HG03460 (cell line): ENCODE data around the gene HTT.
A peak's percentile ranks its signal among the peaks of the same experiment; 100 is the strongest.

Experiments used
- ATAC-seq: cut with Tn5 transposase; IDR thresholded peaks from one replicate; pipeline ENCODE4 v1.9.1; 2021; ENCODE audit not compliant: unreplicated experiment

Gene HTT

DNA sequence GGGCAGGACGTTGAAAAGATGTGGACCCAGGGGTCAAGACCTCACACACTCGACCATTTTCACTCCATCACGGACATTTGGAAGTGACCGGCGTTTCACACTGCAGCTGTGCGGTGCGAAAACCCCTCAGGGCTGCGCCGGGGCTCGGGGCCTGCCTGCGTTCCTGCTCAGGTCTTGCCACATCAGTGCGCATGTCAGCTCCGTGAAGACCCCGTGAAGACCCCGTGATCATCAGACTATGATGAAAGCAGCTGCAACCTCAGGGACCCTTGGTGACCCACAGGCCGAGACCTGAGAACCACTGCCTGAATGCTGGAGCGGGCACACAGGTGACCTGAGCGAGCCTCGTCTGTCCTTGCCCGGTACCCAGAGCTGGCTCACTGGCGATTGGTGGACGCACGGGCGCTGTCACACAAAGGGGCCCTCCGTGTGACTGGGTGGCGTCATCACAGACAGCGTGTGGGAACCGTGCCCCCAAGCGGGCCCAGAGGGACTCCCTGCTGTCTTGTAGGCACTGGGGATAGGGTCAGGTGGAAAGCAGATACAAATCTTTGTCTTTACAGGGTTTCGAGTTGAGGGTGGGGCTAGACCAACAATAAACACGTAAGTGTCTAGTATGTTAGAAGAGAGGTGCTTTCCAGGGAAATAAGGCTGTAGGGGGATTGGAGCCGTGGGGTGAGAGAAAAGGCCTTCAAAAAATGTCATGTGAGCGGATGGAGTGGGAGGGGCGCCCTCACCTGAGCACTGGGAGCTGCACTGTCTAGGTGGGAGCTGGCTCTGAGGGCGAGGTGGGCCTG, 187.1 kb downstream of the HTT start:
- no peak for ATAC-seq

DNA sequence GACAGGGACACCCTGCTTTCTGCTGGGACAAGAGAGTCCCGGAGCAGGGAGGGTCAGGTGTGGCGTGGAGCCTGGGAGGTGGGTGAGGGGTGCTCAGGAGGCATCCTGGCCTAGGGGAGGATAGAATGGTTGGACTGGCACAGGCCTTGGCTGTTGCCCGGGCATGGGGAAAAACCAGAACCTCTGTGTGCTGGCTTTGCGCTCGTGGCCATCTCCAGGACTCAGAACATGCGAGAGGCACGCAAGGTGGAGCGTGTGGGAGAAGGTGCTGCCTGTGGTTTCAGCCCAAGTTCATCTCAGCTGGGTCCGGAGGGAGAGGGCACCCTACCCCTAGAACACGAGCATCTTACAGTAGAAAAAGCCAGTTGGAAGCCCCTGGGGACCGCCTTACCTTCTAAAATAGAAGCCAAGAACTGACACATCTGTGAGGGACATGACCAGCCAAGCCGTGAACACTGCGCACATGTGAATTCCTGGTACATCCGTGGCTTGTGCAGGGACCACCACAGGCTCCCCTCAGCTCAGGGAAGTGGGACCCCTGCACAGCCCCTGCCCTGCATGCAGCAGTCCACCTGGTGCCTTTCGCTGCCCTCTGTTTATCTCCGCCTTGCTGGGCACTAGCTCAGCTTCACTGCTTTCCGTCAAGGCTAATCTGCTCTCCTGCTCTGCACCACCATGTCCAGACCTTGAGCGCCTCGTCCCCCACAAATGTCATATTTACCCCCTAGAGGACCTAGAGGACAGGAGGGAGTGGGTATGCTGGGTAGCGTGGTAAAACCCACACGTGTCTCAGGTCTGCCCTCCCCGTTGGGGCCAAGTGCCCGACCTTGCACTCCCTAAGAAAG, 187.9 kb downstream of the HTT start:
- ATAC-seq: no peak

GRCh38 chr4:3263053-3263875, 188.8 kb downstream of the HTT start:
- no peak for ATAC-seq

DNA sequence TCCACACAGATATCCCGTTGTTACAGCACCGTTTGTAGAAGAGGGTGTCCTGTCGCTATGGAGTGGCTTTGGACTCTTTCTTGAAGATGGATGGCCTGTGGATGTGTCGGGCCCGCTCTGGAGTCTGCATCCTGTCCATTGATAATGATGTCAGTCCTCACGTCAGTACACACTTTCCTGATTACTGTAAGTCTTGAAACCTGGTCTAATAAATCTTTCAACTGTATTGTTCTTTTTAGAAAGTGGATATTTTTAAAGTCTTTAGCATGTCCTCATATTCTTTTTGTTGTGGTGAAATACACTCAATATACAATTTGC, 189.4 kb downstream of the HTT start:
- ATAC-seq: no peak

DNA sequence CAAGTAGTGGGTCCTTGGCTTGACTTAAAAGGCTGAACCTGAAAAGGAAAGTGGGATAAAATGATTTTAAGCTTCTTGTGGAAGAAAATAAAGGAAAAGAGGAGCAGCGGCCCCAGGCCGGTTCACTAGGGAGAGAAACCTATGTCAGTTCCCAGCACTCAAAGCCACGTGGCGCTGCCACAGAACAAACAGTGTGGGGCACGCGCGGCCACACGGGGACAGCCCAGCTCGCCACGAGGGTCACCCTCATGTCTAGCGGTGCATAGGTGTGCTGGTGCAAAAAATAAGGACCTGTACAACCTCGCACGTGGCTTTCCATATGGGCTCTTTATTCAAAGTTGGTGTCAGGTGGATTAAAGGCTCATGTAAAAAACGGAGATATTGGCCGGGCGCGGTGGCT, 191.6 kb downstream of the HTT start:
- ATAC-seq: no peak

DNA sequence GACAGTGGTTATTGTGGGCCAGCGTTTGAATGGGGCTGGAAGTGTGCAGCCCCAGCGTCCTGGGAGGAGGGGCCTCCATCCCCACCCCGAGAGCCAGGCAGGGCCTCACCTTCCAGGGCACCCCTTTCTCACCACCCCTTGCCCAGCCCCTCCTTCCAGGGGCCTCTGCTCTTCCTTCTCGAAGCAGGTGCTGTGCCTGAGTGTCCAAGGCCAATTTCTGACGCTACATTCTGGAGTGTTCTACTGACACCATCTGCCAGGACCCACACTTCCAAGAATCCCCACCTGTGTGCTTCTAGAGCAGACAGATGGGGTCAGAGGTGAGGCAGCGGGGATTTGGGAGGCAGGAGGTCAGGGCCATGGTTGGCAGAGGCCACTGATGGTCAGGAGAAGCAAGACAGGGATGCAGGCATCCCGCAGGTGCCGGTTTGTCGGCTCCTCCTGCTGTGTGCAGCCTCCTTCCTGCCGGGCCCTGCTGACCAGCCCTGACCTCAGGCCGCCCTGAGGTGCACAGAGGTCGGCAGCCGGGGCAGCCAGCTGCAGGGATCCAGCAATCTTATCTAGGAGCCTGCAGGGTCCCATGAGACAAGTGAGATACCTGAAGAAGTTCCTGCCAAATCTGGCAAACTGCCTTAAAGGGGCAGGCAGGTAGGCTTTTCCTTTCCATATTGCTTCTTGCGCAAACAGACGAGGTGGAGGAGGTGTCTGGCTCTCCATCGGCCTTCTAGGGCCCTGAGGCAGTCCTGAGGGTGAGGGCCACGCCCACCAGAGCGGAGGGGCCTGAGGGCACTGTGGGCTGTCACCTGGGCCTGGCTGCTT, 193.3 kb downstream of the HTT start:
- ATAC-seq: no peak

DNA sequence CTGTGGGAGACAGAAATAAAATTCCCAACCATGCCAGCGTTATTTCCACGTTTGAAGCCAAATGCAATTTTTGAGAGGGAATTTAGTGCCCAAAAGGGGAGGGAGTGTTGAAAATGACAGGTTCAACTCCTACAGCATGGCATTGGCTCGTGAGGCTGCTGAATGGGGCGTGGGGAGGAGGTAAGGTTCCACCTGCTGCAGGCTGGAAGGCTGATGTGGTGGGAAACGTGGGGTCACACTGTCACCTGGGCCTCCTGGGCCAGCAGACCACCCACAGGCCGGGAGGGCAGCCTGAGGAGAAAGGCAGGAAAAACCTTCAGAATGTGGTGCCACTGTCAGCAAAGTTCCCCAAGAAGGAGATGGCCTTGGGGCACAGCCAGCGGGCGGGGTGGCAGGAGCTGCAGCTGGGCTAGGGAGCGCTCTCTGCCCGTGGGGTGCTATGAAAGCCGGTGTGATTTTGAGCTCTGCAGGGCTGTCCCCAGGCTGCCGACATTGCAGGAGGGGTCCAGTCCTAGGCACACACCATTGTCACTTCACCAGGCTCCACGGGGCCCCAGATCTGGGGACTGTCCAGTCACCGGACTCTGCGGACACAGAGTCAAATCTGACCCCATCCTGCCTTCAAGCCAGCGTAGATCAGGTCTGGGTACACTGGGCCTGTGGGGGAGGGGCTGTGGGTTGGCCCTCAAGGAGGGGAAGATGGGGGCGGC, 194.1 kb downstream of the HTT start:
- ATAC-seq: no peak

DNA sequence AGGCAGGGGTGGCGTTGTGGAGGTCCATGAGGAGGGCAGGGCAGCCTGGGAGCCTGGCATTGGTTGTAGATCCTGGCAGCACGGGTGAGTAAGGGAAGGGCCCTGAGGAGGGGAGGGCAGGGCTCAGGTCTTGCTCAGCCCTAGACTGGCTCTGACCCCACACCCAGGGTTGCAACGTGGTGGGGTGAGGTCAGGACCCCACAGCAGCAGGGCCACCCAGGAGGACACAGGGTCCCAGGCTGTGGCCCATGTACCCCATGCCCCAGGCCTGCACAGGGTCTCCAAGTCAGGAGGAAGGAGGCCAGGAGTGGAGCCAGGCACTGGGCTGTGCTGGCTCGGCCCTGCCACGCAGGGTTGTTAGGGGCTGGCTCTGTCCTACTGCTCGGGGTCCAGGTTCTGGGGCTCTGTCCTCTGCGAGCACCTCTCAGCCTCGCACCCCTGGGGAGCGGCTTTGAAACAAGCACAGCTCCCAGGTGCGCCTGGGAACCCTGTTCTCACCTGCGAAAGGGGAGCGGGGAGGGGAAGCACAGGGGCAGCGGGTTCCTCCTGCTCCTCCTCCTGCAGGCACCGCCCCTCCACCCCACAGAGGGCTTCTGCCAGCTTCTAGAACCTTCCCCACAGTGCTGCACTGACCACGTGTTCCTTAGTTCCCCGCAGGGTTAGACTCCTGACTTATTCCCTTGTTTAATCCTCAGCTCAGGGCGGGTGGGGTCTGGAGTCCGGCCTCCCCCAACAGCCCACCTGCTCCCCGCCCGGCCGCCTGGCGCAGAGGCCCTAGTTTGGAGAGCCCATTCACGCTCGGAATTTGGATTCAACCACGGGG, 194.8 kb downstream of the HTT start:
- ATAC-seq: no peak

DNA sequence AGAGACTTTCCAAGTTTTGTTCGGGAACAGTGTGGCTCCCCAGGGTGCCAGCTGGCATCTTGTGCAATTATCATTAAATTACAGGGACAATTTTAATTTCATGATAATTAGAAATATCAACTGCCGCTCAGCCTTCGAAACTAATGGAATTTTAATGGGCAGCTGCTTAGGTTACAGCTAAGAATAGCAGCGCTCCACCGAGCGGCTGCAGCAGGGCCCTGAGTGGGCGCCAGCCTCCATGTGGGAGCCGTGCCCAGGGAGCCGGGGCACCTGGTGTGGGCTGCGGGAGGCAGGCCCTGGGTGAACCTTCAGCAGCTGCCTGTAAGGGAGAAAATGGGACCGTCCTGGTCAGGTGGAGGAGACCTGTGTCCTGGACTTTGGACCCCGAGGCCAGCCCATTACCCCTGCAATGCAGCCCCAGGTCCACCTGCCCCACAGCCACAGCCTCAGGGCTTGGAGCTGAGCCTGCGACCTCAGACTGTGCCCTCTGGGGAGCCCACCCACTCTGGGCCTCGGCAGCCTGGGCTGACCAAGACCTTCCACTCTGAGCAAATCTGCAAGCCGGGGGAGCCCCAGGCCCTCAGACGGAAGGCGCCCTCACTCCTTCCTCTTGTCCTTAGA, 195.6 kb downstream of the HTT start:
- ATAC-seq: no peak

DNA sequence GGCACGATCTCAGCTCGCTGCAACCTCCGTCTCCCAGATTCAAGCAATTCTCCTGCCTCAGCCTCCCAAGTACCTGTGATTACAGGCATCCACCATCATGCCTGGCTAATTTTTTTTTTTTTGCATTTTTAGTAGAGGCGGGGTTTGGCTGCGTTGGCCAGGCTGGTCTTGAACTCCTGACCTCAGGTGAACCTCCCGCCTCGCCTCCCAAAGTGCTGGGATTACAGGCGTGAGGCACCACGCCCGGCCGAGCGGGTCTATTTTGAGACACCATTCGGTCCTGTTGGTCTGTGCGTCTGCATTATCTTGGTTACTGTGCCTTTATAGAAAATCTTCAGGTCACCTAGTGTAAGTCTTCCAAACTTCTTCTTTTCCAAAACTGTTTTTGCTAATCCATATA, 196.7 kb downstream of the HTT start:
- ATAC-seq: no peak

- no peak for ATAC-seq
Measured at GRCh38 chr4:3276986-3277385, 202.5 kb downstream of the HTT start.

DNA sequence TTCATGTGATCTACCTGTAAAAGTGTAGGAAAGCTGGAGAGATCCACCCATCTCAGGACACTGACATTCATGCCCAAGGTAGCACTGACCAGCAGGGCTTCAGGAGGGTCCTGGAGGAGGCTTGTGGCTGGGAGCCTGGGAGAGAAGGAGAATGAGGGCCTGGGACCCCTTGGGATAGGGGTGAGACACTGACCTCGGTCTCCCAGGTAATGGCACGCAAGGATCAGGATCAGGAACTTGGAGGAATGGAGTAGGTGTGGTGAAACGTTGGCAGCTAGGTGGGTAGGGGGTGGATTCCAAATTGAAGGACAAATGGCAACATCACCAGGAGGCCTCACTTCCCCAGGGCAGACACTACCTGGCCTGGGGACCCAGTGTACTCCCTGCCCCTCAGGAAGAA, 206.0 kb downstream of the HTT start:
- ATAC-seq: no peak

- ATAC-seq: no peak
Measured at GRCh38 chr4:3283483-3283882, 209.0 kb downstream of the HTT start.

DNA sequence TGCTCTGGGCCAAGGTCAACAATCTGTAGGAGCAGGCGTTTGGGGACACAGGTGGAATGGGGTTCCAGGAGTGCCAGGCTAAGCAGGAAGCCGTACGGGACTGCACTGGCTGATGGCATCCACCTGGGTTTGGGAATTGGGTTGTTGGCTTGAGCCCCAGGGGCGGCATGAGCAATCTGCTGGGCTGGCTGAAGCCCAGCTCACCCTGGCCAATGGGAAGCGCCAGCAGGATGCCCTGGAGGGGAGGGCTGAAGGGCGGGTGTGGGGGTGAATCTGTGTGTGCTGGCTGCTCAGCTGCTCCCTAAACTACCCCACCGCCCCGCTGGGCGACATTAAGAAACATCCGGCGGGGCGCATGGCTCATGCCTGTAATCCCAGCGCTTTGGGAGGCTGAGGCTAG, 209.4 kb downstream of the HTT start:
- no peak for ATAC-seq

DNA sequence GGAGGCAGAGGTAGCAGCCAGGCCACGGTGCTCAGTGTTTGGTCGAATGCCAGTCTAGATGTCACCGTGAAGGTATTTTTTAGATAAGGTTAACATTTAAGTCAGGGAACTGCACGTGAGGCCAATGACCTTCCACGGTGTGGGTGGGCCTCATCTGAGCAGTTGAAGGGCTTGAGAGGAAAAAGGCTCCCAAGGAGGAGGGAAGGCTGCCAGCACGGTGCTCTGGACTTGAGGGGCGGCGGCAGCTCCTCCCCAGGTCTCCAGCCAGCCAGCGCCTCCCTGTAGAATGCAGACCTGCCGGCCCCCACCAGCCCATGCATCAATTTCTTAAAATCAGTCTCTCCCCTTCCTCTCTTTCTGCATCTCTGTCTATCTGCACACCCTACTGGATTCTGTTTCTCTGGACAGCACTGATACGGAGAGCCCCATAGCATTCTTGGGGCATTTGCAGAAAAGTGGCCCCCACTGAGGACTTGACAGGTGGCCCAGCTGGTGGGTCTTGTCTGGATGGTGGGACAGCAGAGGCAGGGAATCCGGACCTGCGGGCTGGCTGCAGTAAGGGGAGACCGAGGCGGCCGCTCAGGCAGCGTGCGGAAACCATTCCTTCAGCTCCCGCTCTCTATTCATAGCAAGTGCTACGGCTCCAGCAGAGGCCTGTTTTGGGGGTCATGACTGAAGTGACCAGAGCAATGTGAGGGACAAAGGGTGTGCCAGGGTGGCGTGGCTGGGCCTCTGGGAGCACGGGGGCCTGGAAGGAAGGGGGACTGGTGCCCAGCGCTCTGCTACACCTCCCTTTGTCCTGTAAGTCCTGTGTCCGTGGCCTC, 210.5 kb downstream of the HTT start:
- no peak for ATAC-seq

DNA sequence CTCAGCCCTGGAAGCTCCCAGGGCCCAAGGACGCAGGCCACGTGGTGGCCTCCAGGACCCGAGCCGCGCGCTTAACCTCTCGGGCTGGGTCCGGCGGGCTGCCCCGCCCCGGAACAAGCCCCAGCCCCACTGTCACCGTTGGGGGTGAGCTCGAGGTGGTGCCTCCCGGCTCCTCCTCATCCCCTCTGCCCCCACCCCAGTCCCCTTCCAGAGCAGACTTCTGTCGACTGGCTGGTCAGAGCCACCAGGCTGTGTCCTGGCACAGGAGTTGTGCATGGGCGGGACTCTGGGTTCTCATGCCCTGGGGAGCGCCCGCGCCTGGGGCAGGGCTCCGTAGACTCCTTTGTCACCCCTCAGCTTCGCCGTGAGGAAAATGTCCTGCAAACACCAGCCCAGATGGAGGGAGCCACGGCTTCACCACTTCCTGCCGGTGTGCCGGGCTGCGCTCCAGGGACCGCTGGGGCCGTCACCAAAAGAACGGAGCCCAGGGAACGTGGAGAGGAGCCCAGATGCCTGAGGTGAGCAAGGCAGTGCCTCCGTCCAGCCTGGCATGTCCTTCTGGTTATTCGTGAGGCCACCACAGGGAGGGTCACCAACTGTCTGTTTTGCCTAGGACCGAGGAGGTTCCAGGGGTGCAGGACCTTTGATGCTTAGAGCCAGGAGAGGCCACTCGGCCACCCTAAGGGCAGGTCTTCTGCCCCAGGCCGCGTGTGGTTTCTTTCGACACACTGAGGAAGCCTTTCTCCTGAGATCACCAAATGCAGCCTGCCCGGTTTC, 211.3 kb downstream of the HTT start:
- peak; percentile 94 for ATAC-seq
